NCI-H128 (cell line): ENCODE measurements around the gene TBC1D30.
"Not testable (repeated sequence)": the region's sequence is repeated elsewhere in the genome, so short reads cannot be mapped to it uniquely, and the experiment has no call there.

Experiments
- DNase-seq: peaks from one replicate; lab custom pipeline; 2025; ENCODE audit not compliant: unreplicated experiment; lab: John Stamatoyannopoulos, UW

The TBC1D30 gene

GRCh38 chr12:64824500-64825142 is at the start of gene TBC1D30:
Gene TBC1D30 (plus strand): TSS chr12:64824647. CDS start chr12:64824880, 233 bp downstream.
- peak; percentile 65 for DNase-seq

- not testable (repeated sequence) for DNase-seq
Measured at GRCh38 chr12:64775147-64775736, 49.2 kb upstream of the TBC1D30 start.

- DNase-seq: no peak
Measured at GRCh38 chr12:64779354-64779974, 45.0 kb upstream of the TBC1D30 start.

- no peak for DNase-seq
Measured at GRCh38 chr12:64780132-64780530, 44.3 kb upstream of the TBC1D30 start.

- no peak for DNase-seq
Measured at GRCh38 chr12:64780531-64781279, 43.7 kb upstream of the TBC1D30 start.

GRCh38 chr12:64781280-64782190 is 42.9 kb upstream of the TBC1D30 start:
- no peak for DNase-seq

GRCh38 chr12:64782191-64782876 is 42.1 kb upstream of the TBC1D30 start:
- no peak for DNase-seq

GRCh38 chr12:64785838-64786237 is 38.6 kb upstream of the TBC1D30 start:
- DNase-seq: no peak

GRCh38 chr12:64790166-64790565 is 34.3 kb upstream of the TBC1D30 start:
- no peak for DNase-seq

- no peak for DNase-seq
Measured at GRCh38 chr12:64791036-64791435, 33.4 kb upstream of the TBC1D30 start.

GRCh38 chr12:64792128-64792527 is 32.3 kb upstream of the TBC1D30 start:
- no peak for DNase-seq

- DNase-seq: no peak
Measured at GRCh38 chr12:64793610-64794009, 30.8 kb upstream of the TBC1D30 start.

GRCh38 chr12:64794305-64794704 is 30.1 kb upstream of the TBC1D30 start:
- no peak for DNase-seq

- DNase-seq: peak; percentile 47
Measured at GRCh38 chr12:64796205-64796845, 28.1 kb upstream of the TBC1D30 start.

GRCh38 chr12:64797156-64797555 is 27.3 kb upstream of the TBC1D30 start:
- DNase-seq: no peak

- DNase-seq: no peak
Measured at GRCh38 chr12:64798165-64798564, 26.3 kb upstream of the TBC1D30 start.

- DNase-seq: no peak
Measured at GRCh38 chr12:64800640-64801039, 23.8 kb upstream of the TBC1D30 start.

- DNase-seq: no peak
Measured at GRCh38 chr12:64801381-64801780, 23.1 kb upstream of the TBC1D30 start.

- not testable (repeated sequence) for DNase-seq
Measured at GRCh38 chr12:64802180-64802775, 22.2 kb upstream of the TBC1D30 start.
